GM12872 (cell line): ENCODE measurements around the gene L1CAM.

Experiments used
- CTCF ChIP-seq: IDR thresholded peaks from 3 replicates; pipeline ENCODE4 v1.5.1; 2011; ENCODE audit warnings: low read depth, mild to moderate bottlenecking, low read length, moderate library complexity; ENCODE audit not compliant: insufficient read depth

Gene L1CAM

GRCh38 chrX:153829549-153829798 lies 56.5 kb downstream of the L1CAM start:
- TF ChIP-seq CTCF: no peak

GRCh38 chrX:153828723-153829548 lies 57.0 kb downstream of the L1CAM start:
- no peak for TF ChIP-seq CTCF

GRCh38 chrX:153828308-153828707 lies 57.7 kb downstream of the L1CAM start:
- TF ChIP-seq CTCF: no peak

- no peak for TF ChIP-seq CTCF
These were observed 58.1 kb downstream of the L1CAM start for GRCh38 chrX:153827903-153828302.

- no peak for TF ChIP-seq CTCF
These were observed 59.0 kb downstream of the L1CAM start for GRCh38 chrX:153827016-153827415.

- TF ChIP-seq CTCF: no peak
These were observed 60.9 kb downstream of the L1CAM start for GRCh38 chrX:153825042-153825441.

GRCh38 chrX:153824348-153824747 lies 61.6 kb downstream of the L1CAM start:
- no peak for TF ChIP-seq CTCF
